ENCODE data around the gene SYNE2. TPM values are rescaled to one million over a fixed set of nuclear protein-coding genes. Genes with fewer than 3 reads are reported as not detected.

SYNE2 gene
- total RNA-seq, 4 donors from 2014 or later, result 65.8 to 174 (median 126) TPM

GRCh38 chr14:63951429-63951828 lies 98.6 kb downstream of the SYNE2 start:
- Histone ChIP-seq H3K27ac (no peak overlapping the region), H3K4me1 (no peaks in the 10 kb centered on the region), H3K4me3 (no peak overlapping the region), H3K27me3 (no peaks in the 10 kb centered on the region), H3K36me3 (peaks cover 0 to 49% of the 10 kb centered on the region in 2 donors), H3K9me3 (no peaks in the 10 kb centered on the region)
- ATAC-seq, result no peak
- WGBS, 2 donors (ENCODE audit: low coverage in 1 of 2), result 76 to 77% methylated on average over 4 of the region's 4 CpGs
- TF ChIP-seq POLR2AphosphoS5 (IDR thresholded peaks at IDR 0.05) (no peak), CTCF (IDR thresholded peaks at IDR 0.05) (no peak), POLR2A (IDR thresholded peaks at IDR 0.05) (no peak)

- Histone ChIP-seq H3K4me3 (no peak overlapping the region), H3K36me3 (peaks cover 0 to 57% of the 10 kb centered on the region in 2 donors), H3K27me3 (no peaks in the 10 kb centered on the region), H3K9me3 (no peaks in the 10 kb centered on the region), H3K4me1 (no peaks in the 10 kb centered on the region), H3K27ac (no peak overlapping the region)
- TF ChIP-seq POLR2AphosphoS5 (IDR thresholded peaks at IDR 0.05) (no peak), EP300 (IDR thresholded peaks at IDR 0.05) (no peak), CTCF (IDR thresholded peaks at IDR 0.05) (no peak), POLR2A (IDR thresholded peaks at IDR 0.05) (no peak)
- 85 to 93% methylated on average over 4 to 6 of the region's 6 CpGs for WGBS, 2 donors (ENCODE audit: low coverage in 1 of 2)
- no peak for ATAC-seq
Measured at GRCh38 chr14:63952053-63952932, 99.5 kb downstream of the SYNE2 start.

GRCh38 chr14:63952933-63953437 lies 100.2 kb downstream of the SYNE2 start:
- no peaks in the 10 kb centered on the region for H3K4me1 ChIP-seq
- H3K36me3 ChIP-seq, result peaks cover 0 to 56% of the 10 kb centered on the region in 2 donors
- no peak overlapping the region for H3K4me3 ChIP-seq
- H3K27ac ChIP-seq, result no peak overlapping the region
- TF ChIP-seq CTCF (IDR thresholded peaks at IDR 0.05) (no peak), EP300 (IDR thresholded peaks at IDR 0.05) (no peak), POLR2A (IDR thresholded peaks at IDR 0.05) (no peak), POLR2AphosphoS5 (IDR thresholded peaks at IDR 0.05) (no peak)
- ATAC-seq, result no peak
- H3K27me3 ChIP-seq, result no peaks in the 10 kb centered on the region
- no peaks in the 10 kb centered on the region for H3K9me3 ChIP-seq
- 100% methylated on average over 1 to 2 of the region's 2 CpGs for WGBS, 2 donors (ENCODE audit: low coverage in 1 of 2)

- TF ChIP-seq POLR2A (IDR thresholded peaks at IDR 0.05) (no peak), EP300 (IDR thresholded peaks at IDR 0.05) (no peak), CTCF (IDR thresholded peaks at IDR 0.05) (no peak), POLR2AphosphoS5 (IDR thresholded peaks at IDR 0.05) (no peak)
- Histone ChIP-seq H3K4me3 (no peak overlapping the region), H3K27me3 (no peaks in the 10 kb centered on the region), H3K36me3 (peaks cover 5 to 35% of the 10 kb centered on the region in 2 donors), H3K27ac (no peak overlapping the region), H3K4me1 (no peaks in the 10 kb centered on the region), H3K9me3 (no peaks in the 10 kb centered on the region)
- ATAC-seq, result no peak
Measured at GRCh38 chr14:63956326-63956725, 103.5 kb downstream of the SYNE2 start.

All from gastroesophageal sphincter (tissue), 4 donors.